Left ventricle myocardium superior (tissue), 1 donor: Measurements from ENCODE around the gene KCNG1. TPM values are rescaled to one million over a fixed set of nuclear protein-coding genes. Genes with fewer than 3 reads are reported as not detected.
"Not testable (repeated sequence)": the region's sequence is repeated elsewhere in the genome, so short reads cannot be mapped to it uniquely, and the experiment has no call there.

ENCODE experiments used
- ATAC-seq: fragments of 200-7000 bp; cut with Tn5 transposase; one replicate; pipeline ENCODE4 v1.9.1; 2020; ENCODE audit warnings: mild to moderate bottlenecking, moderate library complexity
- DNase-seq: peaks from one replicate; pipeline ENCODE4 v3.0.0-alpha.2; 2020
- intact Hi-C: fragments of 100-400 bp; cut with micrococcal nuclease; formaldehyde crosslinking; loops from one replicate; pipeline ENCODE4 v1.11.0; 2022
- total RNA-seq: library from RNA; stranded (reverse); fragmentation: NEBNext Ultra II Directional; extraction: Animal tissue kit (Norgen Biotek cat#: 25700); gene quantifications from one replicate; pipeline ENCODE4 v1.2.1, GENCODE V29; 2021
- donor health status: DM: no; HTN: yes; CAD: no; lungs with severe emphysema.

Gene KCNG1
- total RNA-seq, 1 donor from 2014 or later = 0.37 TPM

DNA sequence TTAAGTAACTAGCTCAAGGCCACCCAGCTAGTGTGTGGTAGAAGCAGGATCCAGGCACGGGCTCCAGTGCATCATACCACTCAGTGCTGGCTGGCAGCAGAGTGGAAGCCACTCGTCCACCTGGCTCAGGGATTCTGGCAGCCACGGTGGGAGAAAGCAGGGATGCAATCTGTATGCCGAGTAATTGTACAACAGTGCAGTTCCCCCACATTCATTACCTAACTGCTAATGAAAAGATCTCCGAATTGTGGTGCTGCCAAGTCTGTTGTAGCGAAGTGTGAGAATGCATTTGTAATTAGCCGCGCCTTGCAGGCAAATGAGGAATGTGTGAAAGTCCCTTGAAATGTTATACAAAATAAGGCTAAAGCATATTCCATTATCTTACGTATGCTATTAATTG, 29.0 kb downstream of the KCNG1 start:
- intact Hi-C loops = loop anchor here (5.0 kb wide), 1 partner anchor 328 kb away; no protein-coding TSS in a partner anchor
- DNase-seq (no peak), ATAC-seq (no peak)

DNA sequence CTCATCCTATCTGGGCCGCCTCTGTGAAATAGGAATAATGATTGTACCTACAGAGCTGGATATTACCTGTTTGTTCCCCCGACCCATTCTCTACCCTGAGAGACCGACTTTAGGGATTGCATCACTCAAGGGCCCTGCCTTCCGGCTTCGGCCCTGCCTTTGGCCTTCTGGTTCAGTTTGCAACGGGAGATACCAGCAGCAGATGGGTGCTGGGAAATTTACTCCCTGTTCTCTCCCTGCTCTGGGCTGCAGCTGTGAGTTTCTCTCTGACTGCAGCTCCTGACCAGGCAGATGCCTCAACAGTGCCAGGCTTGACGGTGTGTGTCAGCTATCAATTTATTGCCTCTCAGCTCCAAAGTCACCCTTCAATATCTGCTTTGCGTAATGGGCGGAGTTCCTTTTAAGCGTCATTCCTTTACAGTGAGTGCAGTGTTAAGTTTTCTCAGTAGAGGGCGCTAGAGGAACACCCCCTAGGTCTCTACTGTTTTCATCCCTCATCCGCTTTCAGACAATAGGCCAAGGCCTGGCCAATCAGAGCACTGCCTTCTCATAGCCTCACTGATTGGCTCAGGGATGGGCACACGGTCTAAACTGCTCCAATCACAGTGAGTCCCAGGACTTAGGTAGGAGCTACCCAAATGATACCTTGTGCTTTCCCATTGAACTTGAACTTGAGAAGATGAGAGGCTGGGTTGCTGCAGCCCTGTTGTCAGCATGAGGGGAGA, 30.0 kb downstream of the KCNG1 start:
- DNase-seq (no peak), ATAC-seq (peak; percentile 36)
- intact Hi-C loops = loop anchor here (5.0 kb wide), 1 partner anchor 329 kb away; no protein-coding TSS in a partner anchor

DNA sequence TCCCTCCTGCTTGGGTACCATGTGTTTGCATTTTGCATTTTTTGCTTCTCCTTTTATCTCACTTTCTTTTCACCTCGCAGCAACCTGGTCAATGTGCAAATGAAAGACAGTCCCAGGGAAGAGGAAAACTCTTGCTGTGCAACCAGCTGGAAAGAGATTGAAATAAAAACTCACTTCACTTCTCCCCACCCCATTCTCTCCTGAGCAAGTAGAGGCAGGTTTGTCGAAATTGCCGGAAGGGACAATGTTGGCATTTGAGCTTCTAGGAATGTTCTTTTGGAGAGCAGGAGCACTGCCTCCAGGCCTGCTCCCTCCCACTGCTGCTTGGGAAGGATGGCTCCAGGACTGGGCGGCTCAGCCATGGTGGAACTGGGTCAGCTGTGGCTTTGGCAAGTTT, 30.6 kb downstream of the KCNG1 start:
- intact Hi-C loops = loop anchor here (5.0 kb wide), 1 partner anchor 330 kb away; no protein-coding TSS in a partner anchor
- DNase-seq (no peak), ATAC-seq (no peak)

DNA sequence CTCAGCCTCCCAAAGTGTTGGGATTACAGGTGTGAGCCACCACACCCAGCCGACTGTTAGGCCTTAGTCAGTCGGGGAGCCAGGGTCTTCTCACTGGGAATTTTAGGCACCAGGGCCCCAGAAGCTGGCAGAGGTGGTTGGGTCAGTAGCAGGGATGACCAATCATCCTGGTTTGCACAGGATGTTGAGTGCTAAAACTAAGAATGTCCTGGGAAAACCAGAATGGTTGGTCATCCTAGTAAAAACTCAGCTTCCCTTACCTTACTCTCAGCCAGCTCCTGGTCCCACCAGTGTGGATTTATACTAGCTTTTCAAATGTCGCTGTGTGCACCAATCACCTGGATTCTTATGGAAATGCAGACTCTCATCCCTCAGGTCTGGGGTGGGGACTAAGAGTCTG, 31.8 kb downstream of the KCNG1 start:
- no peak for ATAC-seq
- DNase-seq = no peak
- intact Hi-C loops = loop anchor here (5.0 kb wide), 1 partner anchor 331 kb away; no protein-coding TSS in a partner anchor

DNA sequence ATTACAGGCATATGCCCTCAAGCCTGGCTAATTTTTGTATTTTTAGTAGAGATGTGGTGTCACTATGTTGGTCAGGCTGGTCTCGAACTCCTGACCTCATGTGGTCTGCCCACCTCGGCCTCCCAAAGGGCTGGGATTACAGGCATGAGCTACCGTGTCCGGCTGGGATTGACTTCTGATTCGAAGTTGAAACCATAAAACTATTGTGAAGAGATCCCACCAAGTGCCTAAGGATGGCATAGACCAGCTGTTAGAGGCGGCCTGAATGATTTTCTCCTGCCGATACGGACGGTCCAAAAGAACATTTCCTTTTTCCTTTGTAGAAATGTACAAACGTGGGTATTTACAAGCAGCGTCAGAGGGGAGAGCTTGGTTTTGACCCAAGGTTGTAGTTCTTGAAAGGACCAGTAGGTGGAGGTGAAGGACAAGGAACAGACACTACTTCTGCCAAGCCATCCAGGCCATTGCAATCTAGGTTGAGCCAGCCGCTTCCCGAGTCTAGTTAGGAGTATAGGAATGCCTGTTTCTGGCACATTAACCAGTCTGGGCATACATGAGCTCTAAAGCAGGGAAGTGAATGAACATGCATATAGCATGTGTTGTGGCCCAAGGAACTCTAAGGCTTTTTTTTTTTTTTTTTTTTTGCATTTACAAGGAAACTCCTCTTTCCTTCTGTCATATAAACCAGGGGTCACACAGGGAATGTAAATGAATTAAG, 35.3 kb downstream of the KCNG1 start:
- intact Hi-C loops = no loop called here
- ATAC-seq = peak; percentile 91
- DNase-seq = no peak

DNA sequence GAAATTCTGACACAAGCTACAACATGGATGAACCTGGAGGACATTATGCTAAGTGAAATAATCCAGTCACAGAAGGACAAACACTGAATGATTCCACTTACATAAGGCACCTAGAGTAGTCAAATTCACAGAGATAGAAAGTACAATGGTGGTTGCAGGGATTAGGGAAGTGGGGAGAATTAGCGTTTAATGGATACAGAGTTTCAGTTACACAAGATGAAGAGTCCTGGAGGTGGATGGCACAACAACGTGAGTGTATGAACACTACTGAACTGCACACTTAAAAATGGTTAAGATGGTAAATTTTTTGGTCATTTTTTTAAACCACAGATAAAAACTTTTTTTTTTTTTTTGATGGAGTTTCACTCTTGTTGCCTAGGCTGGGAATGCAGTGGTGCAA, 39.6 kb downstream of the KCNG1 start:
- ATAC-seq (no peak), DNase-seq (no peak)
- intact Hi-C loops = no loop called here

DNA sequence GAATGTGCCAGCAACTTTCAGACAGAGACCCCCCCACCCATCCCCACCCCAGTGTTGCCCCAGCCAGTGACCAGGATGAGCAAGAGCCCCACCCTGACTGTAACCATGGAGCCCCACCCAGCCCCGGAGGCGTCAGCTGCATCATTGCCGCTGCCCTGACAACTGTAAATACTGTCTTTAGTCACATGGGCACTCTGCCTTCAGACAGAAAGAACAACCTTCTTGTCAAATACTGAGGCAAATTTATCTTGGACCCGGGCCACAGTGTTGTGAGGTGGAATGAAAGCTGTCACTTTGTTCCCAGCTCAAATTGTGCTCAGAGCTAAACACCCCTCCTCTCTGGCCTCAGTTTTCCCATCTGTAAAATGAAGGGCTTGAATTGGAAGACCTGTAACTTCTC, 40.5 kb downstream of the KCNG1 start:
- DNase-seq = no peak
- peak; percentile 25 for ATAC-seq
- intact Hi-C loops = no loop called here

DNA sequence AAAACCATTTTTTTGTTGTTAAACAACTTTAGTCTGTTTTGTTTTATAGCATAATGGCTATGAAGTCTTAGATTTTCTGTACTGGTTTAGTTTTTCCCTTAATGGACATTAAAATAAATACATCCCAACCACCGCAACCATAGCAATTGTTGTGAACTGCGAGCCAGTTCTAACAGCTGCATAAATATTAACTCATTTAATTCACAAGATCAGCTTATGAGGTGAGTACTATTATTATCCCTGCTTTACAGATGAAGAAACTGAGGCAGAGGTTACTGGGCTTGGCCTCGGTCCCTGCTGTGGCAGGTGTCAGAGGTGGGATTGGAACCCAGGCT, 41.2 kb downstream of the KCNG1 start:
- DNase-seq = no peak
- no peak for ATAC-seq
- intact Hi-C loops = no loop called here

DNA sequence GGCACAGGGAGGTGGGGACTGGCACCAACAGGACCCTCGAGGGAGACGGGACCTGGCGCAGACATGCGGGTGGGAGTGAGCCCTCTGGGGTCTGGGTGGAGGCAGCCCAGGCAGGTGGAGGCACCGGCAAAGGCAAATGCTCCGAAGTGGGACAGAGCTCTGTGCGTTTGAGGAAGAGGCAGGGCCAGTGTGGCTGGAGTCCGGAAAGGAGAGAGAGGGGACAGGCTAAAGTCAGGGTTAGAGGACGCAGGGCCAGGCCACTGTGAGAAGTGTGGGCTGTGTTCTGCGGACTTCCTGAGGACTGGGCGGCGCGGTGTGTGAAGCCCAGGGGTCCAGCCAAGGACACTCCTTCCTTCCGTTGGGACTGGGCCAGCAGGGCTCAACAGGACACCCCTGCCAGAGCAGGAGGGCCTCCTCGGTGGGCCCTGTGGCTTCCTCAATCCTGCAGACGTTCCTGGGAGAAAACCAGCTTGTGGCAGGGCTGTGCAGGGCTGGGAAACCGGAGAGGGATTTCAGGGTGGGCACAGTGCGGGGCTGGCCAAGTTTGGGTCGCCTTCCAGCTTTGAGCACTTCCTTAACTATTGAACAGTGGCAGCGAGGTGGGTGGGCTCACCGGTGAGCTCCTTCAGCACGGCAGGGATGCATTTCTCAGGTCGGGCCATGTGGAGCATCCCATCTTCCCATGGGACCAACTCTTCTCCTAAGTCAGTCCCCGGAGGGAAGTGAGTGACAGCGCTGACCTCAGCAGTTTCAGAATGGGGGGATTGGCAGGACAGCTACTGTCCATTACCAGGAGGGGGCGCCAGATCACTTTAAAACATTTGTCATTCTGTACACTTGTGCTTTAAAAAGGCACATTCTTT, 41.8 kb downstream of the KCNG1 start:
- ATAC-seq = peak; percentile 63

DNA sequence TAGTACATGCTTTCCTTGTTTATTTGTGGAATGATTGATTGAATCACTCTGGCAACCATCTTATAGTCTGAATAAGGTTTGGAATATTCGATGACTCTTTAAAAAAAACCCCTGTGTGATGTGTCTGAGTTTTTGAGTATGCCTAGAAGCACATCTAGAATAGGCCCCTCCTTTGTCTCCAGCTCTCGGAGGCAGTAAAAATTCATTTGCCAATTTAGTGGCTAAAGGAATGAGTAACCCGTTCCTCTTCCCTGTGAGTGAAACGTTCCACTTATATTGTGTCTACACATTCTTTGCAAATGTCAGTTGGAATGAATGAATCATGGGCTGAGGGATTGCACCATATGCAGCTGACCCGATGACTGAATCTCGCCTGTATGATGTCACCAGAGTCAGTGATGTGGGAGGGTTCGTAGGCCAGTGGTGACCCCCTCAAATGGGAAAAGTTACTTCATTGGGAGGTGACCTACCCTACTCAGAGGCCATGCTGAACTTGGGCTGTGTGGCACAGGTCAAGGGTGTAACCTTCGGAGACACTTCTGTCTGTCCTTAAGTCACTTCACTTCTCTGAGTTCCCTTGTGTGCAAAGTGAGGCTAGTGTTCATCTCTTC, 42.7 kb downstream of the KCNG1 start:
- intact Hi-C loops = no loop called here
- peak; percentile 12 for ATAC-seq

More for the DNA sequence above, 41.8 kb downstream of the KCNG1 start:
- no peak for DNase-seq
- intact Hi-C loops = no loop called here

DNA sequence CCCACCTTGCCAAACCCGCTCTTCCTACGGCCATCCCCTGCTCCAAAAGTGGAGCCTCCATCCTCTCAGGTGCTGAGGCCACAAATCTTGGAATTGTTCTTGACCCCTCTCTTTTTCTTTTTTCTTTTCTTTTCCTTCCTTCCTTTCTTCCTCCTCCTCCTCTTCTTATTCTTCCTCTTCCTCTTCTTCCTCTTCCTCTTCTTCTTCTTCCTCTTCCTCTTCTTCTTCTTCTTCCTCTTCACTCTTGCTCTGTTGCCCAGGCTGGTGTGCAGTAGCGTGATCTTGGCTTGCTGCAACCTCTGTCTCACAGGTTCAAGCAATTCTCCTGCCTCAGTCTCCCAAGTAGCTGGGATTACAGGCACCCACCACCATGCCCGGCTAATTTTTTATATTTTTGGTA, 44.4 kb downstream of the KCNG1 start:
- ATAC-seq, DNase-seq, intact Hi-C loops: not testable (repeated sequence)

More for the DNA sequence above, 42.7 kb downstream of the KCNG1 start:
- no peak for DNase-seq

DNA sequence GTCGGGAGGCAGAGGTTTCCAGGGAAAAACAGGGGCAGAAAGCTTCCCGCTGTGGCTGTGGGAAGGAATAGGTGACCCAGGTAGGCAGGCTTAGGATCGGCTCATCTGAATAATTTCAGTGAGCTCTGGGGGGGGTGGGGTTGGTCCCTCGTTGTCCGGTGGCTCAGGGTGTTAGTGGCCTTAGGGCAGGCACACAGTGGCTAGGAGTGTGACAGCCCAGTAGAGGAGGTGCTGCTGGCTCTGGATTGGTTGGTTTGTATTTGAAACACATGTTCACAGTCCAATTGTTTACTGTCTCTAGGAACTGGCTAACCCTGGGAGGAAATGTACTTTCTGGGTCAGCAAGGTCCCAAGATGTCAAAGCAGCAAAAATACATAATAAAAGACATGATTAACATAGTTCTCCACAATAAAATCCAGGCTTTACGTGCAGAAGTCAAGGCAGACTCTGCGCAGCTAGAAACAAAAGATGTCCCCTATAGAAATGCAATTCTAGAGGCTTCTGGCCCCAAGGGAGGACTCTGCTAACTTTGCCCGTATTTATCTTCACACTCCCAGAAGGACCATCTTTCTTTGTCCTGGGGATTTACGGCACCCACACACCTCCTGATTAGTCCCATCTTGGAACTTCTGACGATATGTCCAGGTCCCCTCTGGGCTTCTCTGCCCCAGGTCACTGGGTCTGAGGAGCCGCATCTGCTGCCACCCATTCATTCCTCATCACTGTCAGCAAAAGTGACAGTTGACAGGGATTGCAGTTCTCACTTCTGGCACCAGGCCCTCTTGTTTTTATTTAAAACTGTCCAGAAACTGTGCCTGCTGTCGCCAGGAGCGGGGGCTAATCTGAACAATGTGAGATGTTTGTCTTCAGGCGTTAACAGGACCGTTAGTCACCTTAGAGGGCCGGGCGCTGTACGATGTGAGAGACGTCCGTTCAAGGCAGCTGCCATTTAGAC, 45.6 kb downstream of the KCNG1 start:
- intact Hi-C loops = no loop called here
- ATAC-seq = no peak
- no peak for DNase-seq

DNA sequence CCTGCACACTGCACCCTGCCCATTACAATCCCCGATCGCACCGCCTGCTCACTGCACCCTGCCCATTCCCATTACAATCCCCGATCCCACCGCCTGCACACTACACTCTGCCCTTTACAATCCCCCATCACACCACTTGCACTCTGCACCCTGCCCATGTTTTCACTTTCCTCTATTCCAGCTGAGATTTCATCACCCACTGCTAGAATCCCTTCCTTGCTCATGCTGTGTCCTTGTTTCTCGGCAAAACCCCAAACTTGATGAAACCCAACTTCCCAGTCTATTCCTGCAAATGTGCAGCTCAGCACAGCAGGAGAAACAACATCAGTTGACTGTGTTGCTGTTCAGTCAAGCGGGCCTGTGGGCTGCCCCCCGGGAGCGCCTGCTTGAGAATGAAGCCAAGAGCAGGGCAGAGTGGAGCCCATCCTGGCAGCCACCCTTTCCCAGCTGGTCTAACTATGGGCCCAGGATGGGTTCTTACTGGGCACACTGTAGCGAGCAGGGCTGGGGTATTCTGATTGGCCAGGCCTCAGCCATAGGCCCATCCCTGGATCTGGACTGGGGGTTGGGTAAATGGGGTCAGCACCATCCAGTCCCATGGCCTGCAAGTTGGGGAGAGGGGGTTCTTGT, 47.1 kb downstream of the KCNG1 start:
- no peak for ATAC-seq
- intact Hi-C loops = no loop called here
- DNase-seq = no peak

DNA sequence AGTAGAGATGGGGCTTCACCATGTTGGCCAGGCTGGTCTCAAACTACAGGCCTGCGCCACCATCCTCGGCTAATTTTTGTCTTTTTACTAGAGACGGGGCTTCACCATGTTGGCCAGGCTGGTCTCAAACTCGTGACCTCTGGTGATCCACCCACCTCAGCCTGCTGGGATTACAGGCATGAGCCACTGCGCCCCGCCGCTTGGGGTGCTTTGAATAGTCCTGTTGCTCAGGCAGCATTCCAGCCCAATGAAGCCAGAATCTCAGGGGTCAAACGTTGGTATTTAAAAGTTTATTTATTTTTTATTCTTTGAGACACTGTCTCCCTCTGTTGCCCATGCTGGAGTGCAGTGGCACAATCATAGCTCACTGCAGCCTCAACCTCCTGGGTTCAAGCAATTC, 53.0 kb downstream of the KCNG1 start:
- ATAC-seq (no peak), DNase-seq (no peak)
- intact Hi-C loops = no loop called here

DNA sequence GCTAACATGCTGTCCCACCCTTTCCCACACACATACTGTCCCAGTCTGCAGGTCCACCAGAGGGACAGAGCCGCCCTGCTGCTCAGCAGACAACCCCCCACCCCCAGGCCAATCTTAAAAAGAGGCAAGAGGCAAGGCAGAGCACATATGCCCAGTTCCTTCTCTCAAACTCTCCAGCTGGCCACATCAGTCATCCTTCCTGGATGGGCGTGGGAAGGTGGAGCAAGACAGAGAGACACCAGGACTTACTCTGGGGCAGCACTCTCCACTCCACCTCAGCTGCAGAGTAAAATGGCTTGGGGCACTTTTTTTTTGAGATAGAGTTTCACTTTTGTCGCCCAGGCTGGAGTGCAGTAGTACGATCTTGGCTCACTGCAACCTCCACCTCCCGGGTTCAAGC, 53.5 kb downstream of the KCNG1 start:
- intact Hi-C loops = no loop called here
- ATAC-seq = no peak
- no peak for DNase-seq

DNA sequence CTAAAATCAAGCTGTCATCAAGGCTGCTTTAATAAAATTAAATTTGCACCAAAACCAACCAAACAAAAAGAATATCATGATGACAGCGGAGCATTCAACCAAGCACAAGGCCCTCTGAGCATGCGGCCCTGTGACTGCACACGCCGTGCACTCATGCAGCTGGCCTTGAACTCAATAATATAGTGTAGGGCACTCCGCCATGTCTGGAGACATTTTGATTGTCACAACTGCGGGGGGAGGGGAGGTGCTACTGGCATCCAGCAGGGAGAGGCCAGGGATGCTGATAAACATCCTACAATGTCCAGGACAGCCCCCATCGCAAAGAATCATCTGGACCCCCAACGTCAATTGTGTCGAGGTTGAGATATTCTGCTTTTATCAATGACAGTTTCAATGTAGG, 54.6 kb downstream of the KCNG1 start:
- no peak for ATAC-seq
- intact Hi-C loops = no loop called here
- DNase-seq = no peak

DNA sequence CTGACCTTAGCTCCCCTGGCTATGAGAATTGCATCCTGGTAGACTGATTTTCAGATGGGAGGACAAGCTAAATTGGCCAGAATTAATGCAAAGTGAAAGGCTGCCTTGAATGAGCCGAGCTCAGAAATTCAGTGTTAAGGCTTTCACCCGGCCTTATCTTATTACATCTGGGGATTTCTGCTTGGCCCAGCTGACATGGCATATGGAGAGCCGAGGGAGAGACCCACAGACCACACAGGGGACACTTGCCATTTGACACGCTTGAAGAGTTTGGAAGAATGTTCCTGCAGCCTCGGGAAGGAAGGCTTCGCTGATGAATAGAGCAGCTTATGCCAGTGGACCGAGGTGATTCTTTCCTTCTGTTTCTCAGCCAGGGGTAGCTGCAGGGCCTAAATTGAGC, 55.3 kb downstream of the KCNG1 start:
- DNase-seq (no peak), ATAC-seq (no peak)
- intact Hi-C loops = no loop called here
